Right renal cortex interstitium (tissue), 3 donors: ENCODE data around the gene SLIRP. TPM values are rescaled to one million over a fixed set of nuclear protein-coding genes. Genes with fewer than 3 reads are reported as not detected.
"Not testable (repeated sequence)": the region's sequence is repeated elsewhere in the genome, so short reads cannot be mapped to it uniquely, and the experiment has no call there.

Source experiments
- DNase-seq, 3 donors: peaks; one replicate each; pipeline ENCODE4 v3.0.0-alpha.2; 2013; ENCODE audit warnings: low read depth in 3 of 3, low spot score in 2 of 3
- polyA plus RNA-seq, 3 donors: library from polyadenylated mRNA; unstranded; fragments of 120-200 nt; gene quantifications; one replicate each; pipeline ENCODE4 v1.2.1, GENCODE V29; 2013; ENCODE audit not compliant: insufficient read length in 3 of 3

SLIRP gene
- polyA plus RNA-seq = 100 to 1,000 TPM in 2 of 3 donors, 10 to 100 TPM in 1; 99.6 to 108 (median 108) TPM

DNA sequence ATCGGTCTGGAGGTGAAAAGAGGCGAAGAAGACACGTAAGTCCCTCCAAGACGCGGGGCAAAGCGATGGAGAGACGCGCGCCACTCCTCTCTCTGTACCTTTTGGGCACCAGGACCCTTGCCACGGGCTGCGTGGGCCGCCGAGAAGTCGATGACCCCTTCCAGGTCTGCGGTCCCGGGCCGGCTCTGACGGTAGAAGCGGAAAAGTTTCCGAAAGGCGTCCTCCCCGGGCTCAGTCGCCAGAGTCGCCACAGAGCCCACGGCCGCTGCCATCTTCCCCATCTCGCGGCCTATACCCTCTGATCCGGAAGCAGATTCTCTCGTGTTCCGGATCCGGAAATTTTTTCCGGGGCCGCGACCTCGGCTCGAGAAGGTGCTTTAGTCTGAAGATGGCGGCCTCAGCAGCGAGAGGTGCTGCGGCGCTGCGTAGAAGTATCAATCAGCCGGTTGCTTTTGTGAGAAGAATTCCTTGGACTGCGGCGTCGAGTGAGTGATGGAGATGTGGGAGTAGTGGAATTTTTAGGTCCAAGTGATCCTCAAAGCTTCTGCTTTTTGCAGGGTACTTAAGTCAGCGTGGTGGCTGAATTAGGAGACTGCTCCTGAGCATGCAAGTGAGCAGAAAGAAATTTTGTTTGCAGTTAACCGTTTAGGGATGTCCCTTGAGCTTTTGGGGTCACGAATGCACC lies at the start of gene SLIRP, which contains the start of gene ALKBH1:
Gene SLIRP, plus strand, starts transcription at position 380 of the 685 bp plus-strand sequence. Its CDS starts 9 bp downstream, at position 389.
Gene ALKBH1, minus strand, starts transcription at position 300 of the 685 bp plus-strand sequence. Its CDS starts 19 bp downstream, at position 281.
- peak; percentile 76 to 88 (median 86) for DNase-seq

DNA sequence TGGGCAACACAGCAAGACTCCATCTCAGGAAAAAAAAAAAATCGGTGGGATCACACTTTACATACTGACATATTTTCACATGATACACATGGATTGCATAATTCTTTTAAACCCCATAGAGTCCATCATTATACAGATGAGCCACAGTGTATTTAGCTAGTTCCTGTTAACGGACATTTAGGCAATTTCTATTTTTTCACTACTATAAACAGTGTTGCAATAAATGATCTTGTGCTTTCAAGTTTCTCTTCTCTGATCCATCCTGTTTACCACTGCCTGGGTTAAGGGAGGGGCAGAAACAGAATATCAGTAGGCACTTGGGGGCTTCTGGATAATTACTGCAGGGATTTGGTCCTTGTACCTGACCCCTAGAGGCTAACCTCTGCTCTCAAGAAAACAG lies 48.1 kb upstream of the SLIRP start:
- DNase-seq = no peak

DNA sequence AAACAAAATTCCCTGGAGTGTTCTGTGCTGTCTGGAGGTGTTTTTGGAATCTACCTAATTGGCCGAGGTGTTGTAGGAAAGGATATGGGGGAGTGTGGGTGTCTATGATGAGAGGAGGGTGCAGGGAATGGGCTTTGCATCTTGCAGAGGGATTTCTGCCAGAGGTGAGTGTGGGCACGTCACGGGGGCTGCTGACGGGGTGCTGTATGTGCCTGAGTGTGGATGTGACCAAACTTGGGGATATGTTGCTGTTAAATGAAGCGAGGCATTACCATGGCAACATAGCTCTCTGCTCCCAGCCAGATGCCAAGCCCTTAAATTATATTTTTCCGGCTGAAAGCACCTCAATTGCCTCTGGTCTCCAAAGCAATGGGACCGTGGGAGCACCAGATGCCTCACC lies 47.1 kb upstream of the SLIRP start:
- DNase-seq = peak in 1 of 3 donors; percentile 36

DNA sequence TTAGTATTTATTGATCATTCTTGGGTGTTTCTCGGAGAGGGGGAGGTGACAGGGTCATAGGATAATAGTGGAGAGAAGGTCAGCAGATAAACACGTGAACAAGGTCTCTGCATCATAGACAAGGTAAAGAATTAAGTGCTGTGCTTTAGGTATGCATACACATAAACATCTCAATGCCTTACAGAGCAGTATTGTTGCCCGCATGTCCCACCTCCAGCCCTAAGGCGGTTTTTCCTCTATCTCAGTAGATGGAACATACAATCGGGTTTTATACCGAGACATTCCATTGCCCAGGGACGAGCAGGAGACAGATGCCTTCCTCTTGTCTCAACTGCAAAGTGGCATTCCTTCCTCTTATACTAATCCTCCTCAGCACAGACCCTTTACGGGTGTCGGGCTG lies 46.3 kb upstream of the SLIRP start:
- DNase-seq = not testable (repeated sequence)

DNA sequence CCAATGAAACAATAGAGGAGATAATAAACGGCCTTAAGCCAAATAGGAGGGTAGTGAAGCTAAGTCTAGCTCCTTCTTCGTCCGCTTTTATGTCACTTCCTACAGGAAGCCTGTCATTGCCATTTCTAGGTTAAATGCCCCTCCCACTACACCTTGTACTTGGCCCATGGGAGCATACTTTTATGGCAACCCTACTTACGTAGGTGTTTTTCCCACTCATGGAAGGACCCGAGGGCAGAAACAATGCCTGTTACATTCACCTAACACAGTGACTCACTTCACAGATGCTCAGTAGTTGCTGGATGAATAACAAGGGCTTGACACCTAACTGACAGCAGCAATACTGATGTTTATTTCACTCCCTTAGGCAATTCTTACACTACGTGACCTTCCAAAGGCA lies 44.6 kb upstream of the SLIRP start:
- DNase-seq = no peak

DNA sequence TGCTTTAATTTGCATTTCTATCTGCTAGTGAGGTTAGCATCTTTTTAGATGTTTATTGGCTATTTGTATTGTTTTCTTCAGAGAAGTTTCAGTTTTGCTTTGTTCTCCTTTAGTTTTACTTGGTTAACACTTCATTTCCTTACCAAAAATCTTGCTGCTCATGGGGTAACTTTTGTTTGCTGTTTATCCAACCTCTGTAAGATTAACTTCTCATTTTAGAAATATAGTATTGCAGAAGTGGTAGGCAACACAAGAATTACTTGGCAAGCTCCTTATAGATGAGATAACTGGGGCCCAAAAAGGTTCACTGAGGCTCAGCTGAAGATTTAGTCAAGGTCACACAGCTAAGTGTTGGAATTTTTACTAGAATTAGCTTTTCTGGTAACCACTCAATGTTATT lies 40.6 kb upstream of the SLIRP start:
- no peak for DNase-seq

DNA sequence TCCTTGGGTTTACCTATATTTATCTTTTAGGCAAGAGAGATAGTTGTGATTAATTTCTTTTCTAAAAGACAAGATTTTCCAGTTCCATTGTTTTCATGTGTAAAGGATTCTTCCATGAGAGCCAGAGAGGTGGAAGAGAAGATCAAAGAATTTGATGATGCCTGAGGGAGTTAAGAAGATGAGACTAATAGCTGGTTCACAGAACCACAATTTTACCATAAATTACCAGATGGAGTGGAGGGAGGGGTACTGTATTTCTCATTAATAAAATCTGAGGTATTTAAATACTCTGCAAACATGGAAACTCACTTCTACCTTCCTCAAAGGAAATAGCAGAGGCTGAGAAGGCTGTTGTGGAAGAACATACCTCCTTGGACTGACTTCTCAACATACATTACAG lies 34.7 kb upstream of the SLIRP start:
- DNase-seq = no peak

DNA sequence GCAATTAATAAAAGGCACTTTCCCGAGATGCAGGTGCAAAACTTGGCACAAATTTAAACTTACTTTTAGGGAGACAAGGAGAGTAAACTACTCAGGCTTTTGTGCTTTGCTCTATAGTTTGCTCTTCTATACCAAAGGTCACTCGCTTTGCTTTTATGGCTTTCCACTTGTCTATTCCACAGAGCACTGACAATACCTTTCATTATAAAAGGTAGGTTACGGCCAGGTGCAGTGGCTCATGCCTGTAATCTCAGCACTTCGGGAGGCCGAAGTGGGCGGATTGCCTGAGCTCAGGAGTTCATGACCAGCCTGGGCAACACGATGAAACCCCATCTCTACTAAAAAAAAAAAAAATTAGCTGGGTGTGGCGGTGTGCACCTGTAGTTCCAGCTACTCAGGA lies 33.0 kb upstream of the SLIRP start:
- DNase-seq = no peak

DNA sequence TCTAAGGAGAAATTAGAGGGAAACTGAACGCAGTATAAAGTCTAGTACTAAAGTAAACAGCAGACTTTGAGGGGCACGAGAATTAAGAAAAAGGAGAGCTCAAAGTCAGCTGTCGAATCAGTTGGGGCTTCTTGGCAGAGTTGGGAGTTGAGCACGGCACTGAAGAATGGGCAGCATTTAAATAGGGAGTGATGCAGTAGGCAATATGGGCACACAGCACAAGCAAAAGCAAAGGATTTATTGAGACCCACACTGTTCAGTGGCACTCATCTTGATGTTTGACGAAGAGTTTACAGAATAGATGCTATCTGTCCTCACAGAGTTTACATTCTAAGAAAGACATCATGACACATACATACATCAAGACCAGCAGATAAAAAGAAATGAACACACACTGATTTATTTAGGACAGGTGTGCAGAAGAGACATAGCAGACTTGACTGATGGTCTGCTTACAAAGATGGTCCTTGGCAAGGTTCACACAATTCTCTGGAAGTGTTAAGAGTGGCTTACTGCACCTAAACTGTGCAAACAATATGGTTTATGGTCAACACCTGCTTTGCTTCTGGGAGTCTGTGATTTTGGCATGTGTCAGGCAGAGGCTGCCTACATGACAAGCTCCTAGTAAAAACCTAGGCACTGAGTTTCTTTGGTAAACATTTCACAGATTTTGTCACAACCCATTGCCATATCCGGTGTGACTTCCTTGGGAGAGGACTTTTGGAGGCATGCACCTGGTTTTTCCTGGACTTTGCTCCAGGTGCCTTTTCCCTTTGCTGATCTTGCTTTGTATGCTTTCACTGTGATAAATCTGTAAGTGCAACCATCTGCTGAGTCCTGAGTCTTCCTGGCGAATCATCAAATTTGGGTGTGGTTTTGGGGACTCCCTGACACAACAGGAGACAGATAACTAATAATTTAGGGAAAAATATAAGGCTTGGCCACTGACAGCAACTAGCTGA lies 26.4 kb upstream of the SLIRP start:
- DNase-seq = no peak

DNA sequence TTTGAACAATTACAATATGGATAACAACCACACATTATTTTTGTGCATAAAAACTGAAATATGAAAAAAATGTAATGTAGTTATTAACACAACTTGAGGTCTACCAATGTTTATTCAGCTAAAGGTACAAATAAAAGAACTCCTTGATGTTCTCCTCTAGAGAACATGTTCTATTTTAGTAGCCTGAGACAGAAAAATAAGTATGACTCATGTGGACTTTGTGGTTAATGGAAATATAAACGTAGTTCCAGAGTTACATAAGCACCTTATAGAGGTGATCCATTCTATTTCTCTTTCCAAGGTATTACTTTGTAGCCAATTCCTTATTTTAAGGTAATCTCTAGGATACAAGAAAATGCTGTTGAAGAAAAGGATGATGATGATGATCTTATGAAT lies 25.7 kb upstream of the SLIRP start:
- DNase-seq = no peak

DNA sequence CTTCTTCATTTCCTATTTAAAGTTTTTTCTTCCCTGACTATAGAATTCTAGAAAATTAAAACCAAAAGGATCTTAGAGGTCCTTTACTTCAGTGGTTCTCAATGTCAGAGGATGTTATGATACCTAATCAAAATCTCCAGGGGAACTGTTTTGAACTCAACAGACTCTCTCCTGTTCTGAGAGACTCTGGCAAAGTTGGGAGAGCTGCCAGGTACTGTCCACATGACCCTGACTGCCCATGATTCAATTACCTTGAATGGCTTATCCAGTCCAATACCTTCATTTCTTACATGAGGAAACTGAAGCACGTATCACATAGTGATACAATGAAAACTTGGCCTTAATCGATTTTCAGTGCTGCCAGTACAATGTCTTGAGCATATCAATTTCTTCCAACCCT lies 16.6 kb upstream of the SLIRP start:
- DNase-seq = no peak

DNA sequence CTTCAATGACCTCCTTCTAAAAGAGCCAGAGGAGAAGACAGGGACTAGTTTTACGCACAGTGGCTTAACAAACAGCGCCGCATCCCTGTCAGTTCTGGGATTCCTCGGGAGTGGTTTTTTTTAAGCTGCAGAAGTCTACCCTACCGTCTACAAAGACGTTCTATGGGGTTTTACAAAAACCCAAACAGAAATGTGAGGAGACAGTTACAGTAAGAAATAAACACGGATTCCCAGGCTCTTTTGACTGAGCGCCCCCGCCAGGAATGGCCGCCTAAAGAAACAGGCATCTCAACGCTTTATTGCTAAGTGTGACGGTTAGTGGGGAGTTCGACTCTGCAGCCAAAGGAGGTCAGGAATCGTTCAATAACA lies 564 bp upstream of the SLIRP start:
- peak; percentile 17 to 27 (median 23) for DNase-seq

DNA sequence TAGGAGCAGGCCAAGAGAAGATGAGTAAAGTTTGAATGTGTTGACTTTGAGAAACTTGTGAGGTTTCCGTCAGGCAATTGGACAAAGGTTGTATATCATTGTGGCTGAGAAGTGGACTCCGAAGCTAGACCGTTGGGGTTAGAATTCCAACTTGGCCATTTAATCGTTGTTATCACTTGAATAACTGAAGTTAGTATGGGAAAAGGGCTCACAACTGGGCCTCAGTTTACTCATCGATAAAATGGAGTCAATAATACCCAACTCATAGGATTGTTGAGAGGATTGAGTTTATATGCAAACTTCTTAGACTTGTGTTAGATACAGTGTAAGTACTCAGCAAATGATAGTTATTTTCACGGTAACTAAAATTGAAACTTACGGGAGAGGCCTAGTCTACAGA lies 846 bp downstream of the SLIRP start:
- no peak for DNase-seq

DNA sequence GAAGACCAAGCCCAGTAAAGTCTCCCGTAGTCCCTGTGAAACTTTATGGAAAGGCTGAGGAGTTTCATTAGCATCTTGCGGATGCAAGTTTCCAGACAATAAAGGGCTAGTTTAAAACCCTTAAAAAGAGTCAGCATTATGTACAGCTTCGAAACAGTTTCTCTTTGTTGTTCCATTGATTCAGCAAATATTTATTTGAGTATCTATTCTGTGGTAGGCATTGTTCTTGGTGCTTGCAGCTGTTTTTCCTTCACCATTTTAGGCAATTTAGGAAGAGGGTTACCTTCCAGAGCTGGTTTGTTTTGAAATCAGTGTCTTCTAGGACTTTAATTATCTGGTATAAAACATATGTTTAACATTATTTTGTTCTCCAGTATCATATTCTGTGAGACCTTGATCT lies 1.5 kb downstream of the SLIRP start:
- no peak for DNase-seq

DNA sequence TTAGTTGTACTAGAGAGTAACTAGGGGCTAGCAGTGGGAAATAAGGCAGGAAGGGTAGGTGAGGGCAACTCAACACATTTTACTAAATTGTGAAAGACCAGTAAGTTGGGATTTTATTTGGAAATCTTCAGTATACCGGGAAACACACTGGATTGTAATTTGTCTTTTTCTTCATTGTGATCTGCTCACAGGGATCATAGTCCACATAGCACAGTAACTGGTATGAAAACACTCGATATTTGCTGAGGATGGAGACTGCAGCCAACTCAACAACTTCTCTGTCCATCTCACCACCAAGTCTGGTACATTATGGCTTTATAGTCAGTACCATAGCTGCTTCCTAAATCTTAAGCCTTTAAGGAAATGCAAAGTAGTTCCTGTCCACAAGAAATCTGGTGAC lies 2.5 kb downstream of the SLIRP start:
- DNase-seq = no peak

DNA sequence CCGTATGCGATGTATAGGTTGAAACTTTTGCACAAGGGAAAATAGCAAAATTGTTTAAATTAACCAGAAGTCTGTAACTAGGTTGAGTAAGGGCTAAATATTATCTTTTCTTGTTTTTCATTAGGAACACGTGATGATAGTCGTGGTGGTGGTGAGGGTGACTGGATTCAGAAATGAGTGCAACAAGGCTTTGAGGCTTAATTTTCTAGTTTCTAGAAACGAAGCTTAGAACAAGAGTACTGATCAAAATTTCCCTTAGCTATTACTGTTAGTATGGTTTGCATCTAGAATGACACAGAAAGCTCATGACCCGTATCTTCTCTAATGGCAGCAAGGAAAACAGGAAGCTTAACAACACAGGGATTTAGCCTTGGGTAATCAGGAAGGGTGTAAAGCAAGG lies 7.0 kb downstream of the SLIRP start:
- DNase-seq = no peak

DNA sequence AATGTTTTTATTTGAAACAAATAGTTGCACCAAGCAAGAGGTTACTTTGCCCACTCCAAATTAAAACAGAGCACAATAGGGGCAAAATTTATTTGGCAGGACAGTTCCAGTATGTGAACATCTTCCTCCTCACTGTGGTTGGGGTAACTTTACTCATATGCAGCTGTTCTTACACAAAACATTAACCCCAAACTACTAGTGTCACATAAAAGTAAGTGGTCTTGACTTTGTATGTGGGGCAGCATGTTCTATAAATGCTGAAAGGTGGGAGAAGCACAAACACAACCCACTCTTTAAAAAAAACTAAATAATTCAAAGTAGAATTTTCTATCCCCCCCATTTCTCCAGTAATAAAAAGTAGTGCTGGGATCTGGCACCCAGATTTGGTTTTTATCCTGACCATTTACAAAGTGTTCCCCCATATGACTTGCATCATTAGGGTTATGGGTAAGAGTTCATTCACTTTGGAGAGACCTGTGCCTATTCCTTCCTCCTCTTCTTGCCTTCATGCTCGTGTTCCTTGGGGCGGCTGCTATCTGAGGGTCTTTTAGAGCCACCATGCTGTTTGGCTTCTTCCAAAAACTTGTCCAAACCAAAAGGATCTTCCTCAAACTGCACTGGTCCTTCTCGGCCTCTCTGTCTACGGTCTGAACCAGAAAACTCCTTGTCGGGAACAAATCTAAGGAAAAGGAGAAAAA lies 9.9 kb downstream of the SLIRP start:
- no peak for DNase-seq

DNA sequence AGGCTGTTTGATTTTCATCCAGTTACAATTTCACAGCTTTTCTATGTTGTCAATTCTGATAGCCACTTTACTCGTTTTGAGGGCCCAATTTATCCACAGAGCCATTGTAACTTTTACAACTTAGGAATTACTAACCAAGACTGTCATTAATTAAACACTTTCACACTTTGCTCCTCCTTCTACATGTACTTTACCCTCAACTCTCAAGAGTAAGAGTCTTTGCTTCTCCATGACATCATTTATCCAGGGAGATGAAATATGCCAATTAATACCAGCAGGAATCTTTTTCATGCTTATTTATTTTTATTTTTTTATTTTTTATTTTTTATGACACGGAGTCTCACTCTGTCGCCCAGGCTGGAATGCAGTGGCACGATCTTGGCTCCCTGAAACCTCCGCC lies 13.5 kb downstream of the SLIRP start:
- DNase-seq = no peak

DNA sequence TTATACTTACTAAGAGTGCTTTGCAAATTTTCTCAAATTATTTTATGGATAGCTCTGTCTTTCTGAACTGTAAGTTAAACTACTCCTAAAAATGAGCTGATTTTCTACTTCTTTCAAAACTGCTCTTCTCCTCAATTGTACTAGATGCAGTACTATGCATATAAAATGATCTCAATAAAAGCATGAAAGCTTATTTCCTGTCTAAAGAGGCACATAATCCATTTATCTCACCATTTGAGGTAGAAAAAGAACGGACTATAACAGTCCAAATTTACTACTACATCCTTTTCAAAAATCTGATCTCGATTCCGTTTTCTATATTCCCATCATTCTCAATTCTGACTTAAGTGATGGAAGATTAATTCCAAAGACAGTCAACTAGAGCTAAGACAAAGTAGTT lies 14.4 kb downstream of the SLIRP start:
- DNase-seq = no peak

DNA sequence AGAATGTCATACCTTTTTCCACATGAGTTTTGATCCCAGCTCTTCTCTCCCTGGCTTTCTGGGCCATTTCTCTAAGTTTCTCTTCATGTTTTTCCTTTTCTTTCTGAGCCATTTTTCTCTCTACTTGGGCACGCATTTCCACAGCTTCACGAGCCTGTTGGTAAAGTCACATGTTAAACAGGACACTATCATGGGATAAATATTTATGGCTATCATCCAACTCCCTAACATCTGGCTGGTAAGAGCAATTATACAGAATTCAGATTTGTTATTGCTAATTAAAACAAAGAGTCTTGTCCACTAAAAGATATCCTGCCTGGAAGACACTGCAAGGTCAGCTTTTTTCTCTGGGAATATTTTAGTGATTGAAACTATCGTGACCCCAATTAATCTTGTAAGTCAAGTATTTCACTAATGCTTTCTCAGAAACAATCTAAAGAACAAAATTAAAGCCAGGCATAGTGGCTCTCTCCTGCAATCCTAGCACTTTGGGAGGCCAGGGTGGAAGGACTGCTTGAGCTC lies 23.1 kb downstream of the SLIRP start:
- no peak for DNase-seq
